NCI-H2171 treated with DMSO at 0.1 percent for 48 hours (cell line): ENCODE measurements around the gene RAB7B.

Source experiments
- DNase-seq: peaks from one replicate; lab custom pipeline; 2025; lab: John Stamatoyannopoulos, UW

The RAB7B gene

DNA sequence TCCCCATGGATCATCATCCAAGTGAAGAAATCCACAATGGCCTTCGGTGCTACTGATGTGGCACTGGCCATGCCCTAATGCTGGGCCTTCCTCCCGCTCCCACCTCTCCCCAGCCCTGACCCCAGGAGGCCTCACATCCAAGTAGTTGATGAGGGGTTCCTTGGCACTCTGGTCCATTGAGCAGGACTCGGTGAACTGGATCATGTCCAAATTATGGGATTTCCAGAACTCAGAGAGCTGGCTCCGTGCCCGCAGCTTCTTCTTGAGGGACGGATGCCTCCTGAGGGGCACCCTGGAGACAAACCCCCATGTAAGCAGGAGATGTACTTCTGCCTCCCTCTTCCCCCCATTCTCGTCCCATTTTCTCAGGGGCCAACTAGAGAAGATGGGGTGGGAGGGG, 19.6 kb upstream of the RAB7B start:
- no peak for DNase-seq

DNA sequence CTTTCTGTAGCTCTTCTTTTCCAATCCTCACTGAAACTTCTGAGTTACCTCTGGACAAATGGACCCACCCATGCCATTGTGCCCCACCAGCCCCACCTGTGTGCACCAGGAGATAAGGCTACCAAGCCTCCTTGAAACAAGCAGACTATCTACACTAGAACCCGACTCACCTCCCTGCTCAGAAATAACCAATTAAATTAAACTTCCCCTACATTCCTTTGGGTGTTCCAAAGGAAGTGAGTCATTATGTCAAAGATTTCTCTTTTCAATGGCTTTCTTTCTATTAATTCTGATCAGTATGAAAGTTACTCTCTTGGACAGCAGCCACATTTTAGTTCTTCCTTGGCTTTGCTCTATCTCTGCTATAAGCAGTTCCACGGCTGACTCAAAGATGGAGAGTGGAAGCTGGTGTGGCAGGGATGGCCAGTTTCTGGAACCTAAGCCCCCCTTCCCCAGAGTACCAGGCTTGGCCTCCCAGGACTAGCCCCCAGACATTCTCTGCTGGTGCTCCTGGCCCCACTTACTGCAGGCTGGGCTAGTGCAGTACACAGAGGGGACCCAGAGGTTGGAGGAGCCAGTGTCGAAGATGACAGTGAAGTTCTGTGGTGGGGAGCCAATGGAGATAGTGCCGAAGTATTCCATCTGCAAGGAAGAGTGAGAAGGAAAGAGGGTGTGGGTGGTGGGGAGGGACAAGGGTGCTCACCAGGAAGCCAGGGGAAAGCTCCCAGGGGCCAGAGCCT, 18.6 kb upstream of the RAB7B start:
- no peak for DNase-seq

DNA sequence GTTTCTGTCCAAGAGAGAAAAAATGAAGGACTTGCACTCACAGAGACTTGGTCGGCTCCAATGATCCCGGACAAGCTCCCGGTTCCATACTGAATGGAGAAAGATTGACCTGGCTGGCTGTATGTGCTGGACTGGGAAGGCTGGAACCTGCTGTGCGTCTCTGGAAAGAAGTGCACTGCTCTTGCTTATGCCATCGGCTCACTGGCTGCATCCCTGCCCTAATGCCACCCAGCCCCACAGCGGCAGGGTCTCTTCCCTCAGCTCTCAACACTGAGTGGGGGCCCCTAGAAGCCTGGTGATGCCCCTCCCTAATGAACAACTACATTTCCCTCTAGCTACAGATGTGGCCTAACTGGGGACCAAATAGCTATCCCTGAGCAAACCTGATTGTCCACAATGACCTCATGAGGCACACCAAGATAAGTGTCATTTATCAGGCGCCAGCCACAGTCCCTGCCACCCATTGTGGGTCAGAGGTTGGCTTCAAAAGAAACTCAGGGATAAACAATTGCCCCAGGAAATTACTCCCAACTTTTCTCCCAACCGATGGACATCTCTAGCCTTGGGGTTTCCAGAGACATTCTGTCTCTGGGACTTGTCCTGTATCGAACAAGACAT, 17.9 kb upstream of the RAB7B start:
- DNase-seq = no peak

DNA sequence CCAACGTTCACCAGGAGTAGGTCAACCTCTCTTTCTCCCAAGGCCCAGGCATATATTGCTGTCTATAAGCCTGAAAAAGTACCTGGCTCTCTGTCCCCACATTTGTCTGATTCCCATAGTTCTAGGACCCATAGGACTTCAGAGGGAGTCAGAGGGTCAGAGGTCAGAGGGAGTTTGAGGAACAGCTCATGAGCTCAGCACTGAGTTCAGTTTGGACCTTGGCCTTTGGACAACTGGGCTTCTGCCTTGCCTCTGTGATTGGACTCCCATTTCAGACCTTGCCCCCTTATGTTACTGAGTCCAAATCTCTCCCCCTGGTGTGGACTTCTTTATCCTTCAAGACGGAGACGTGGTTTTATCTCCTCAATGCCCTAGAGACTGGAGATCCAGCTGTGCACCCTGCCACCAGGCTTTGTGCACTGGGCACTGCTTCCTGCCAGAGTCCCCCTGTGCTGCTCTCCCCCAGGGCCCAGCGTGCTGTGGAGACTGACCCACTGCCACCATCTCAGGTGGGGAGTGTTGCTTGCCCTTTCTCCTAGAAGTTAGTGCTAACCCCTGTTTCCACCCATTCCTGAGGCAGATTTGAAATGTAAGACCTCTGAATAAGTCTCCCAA, 17.3 kb upstream of the RAB7B start:
- no peak for DNase-seq

- DNase-seq = no peak
These were observed 11.9 kb upstream of the RAB7B start for GRCh38 chr1:206015071-206015470.

DNA sequence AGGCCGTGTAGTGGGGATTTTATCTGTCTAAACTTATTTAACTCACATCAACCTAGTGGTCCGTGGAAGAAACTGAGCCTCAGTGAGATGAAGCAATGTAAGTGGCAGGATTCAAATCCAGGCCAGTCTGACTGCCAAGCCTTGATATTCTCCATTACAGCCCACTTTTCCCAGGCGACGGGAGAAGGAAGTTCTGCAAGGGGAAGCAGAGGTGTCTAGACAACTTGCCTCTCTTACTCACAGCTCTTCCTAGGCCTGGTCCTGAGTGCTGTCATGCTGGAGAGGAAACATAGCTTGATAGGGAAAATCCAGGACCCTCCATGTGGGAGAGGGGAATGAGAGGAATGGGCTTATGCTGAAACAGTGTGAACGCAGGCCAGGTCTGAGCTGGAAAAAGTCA, 11.4 kb upstream of the RAB7B start:
- no peak for DNase-seq

GRCh38 chr1:206013026-206013795, 10.0 kb upstream of the RAB7B start:
- DNase-seq = no peak

DNA sequence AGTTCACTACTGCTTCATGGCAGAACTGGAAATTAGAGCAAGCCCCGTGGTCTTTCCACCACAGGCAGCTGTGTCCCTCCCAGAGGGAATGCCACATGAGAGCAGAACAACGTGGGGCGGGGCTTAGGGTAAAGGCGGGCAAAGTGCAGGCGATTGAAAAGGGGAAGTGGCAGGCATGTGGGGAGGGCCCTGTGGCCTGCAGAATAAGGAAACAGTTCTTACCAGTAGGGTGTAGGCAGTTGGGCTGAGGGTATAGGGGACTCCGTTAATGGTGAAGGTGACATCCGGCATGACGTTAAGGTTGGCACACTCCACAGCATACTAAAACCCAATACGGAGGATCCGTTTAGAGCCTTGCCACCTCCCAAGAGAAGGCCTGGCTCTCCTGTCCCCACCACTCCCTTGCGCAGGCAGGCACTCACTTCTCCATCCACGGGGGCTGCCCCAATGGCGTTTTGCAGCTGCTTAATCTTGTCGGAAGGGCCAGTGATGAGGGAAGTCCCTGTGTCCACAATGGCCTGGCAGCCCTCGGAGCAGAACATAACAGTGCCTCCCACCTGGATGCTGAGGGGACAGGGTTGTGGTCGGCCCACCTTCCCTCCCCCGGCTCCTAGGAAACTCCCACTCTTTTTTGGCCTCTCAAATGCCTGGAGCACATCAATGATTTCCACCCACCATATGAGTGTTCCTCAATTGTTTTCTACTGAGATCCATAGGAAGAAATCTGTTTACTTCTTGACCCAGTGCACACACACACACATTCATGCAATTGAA, 9.1 kb upstream of the RAB7B start:
- peak; percentile 21 for DNase-seq

DNA sequence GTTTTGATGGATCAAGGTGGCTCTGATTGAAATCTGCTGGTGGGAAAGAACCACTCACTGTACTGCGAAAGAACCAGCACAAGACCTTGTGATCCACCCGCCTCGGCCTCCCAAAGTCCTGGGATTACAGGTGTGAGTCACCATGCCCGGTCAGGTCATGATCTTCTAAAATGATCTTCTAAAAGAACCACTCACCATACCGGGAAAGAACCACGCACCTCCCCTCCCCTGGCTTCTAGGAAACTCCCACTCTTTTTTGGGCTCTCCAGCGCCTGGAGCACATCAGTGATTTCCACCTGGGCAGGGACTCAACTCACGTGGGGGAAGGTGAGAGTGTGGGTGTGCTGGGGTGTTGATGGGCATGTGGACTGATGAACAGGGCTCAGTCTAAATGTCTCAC, 7.9 kb upstream of the RAB7B start:
- no peak for DNase-seq

- no peak for DNase-seq
These were observed 6.9 kb upstream of the RAB7B start for GRCh38 chr1:206010060-206010459.

- no peak for DNase-seq
These were observed 3.8 kb upstream of the RAB7B start for GRCh38 chr1:206006946-206007345.

DNA sequence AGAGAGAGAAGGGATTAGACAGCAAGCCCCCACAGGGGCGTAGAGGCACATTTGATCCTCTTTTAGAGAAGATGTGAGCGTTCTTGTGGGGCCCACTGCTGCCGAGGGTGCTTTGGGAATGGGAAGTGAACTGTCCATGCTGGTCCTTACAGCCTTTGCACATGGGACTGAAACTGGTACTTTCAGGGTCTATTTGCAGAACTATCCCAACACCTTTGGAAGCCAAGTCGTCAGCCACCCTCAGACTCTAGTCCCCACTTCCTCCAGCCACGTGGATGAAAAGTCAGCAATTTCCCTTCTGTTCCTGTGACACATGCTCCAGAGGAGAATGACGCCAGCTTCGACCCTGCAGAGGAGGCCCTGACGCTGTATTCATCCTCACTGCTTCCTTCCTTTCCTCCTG, 2.6 kb upstream of the RAB7B start:
- DNase-seq = no peak

DNA sequence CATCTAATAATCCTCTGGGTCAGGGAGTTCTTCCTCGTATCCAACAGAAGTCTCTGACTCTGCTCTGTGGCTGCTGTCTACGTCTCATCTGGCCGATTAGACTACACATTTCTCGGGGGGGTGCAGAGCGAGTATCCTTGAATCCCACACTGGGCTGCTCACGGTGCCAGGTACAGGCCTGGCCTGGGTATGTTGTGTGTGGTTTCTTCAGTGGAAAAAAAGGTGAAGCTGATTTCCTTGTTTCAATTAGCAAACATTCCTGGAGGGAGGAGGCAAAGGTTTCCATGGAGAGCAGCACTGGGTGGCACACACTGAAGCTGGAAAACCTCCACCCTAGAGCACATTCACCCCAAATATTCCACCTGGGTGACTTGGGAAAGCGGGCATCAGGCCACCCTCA, 2.0 kb upstream of the RAB7B start:
- DNase-seq = no peak

DNA sequence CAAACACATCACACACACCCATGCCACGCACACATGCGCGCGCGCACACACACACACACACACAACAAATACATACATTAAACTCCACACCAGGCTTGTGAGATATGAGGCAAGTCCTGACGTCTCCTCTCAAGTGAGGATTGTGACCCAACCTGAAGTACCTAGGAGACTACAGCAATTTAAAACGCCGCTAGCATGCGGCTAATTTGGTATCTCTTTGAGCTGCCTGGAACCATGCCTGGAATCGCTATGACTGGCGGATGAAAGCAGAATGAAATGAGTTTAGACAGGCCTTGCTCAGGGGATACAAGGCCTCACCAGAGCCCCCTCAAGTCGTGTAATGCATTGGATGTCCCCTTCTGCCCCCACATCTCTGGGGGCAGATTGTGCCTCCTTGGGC, 1.6 kb upstream of the RAB7B start:
- peak; percentile 20 for DNase-seq

GRCh38 chr1:206003854-206004800, 932 bp upstream of the RAB7B start:
- DNase-seq = no peak

- DNase-seq = no peak
These were observed 1.0 kb downstream of the RAB7B start for GRCh38 chr1:206002160-206002559.

- no peak for DNase-seq
These were observed 1.7 kb downstream of the RAB7B start for GRCh38 chr1:206001476-206001888.

DNA sequence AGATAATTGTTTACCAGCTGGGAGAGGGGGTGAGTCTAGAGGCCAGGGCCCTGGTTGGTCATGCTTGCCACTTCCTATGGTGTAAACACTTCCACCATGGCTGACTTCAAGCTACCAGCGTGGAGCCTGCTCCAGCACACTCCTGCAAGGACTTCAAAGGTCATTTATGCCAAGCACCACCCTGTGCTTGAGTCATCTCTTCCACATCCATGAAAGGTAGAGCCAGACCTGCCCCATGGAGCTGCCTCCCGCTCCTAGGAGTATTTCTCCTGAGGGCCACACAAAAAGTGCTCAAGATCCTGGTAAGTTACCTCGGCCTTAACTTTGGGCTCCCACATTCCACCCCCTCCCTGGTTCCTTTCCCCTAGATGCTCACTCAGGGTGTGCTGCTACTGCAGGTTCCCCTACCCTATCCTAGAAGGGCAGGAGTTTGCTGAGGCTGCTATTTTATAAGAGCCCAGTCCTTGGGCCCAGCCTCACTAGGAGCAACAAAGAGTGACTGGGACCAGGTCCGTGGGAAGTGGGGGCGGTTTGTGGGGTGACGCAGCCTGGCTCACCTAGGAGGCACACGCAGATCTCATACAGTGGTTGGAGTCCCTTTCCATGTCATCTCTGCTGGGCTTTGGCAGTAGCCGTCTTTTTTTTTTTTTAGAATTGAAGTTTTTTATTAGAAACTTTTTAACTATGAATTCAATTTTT, 2.4 kb downstream of the RAB7B start:
- no peak for DNase-seq

DNA sequence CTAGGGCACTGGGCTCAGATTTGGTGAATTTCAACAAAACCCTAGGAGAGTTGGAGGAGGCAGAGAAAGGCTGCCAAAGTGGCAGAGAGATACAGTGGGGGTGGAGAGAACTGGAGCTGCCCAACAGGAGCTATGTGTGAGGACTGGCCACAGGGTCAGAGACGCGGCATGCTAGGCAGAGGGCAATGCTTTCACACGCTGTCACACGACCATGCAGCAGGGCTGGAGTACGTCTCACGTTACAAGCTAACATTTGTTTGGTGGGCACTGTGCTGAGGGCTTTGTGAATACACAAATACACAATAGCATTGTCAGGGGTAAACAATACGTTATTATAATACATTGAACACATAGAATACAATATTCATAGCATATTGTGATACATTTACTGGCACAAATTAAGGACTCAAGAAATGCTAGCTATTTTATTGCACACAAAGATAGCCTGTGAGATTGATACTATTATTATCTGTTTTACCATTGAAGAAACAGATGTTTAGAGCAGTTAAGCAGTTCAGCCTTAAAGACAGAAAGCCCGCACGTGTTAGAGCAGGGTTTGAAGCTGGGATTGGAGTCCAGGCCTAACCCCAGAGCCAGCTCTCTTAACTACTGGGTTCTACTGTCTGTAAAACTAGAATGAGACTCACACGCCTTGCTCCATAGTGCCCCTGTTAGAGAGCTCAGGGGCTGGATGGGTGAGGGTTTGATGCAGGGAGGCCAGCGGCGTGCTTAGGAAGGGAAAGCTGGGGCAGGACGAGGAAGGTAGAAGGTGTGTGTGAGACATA, 4.5 kb downstream of the RAB7B start:
- peak; percentile 18 for DNase-seq
